H1 (cell line): ENCODE results near the gene SOHLH1. TPM values are rescaled to one million over a fixed set of nuclear protein-coding genes. Genes with fewer than 3 reads are reported as not detected.

Experiments
- BRCA1 ChIP-seq: IDR thresholded peaks from 2 replicates; pipeline ENCODE4 v1.6.1; 2012; ENCODE audit warnings: low read depth, low read length, improper control_type of control experiment
- GABPA ChIP-seq: IDR thresholded peaks from 2 replicates; pipeline ENCODE4 v1.6.1; 2011; ENCODE audit warnings: mild to moderate bottlenecking, low read length, moderate library complexity, borderline replicate concordance; ENCODE audit not compliant: insufficient read depth
- HDAC6 ChIP-seq: IDR thresholded peaks from one replicate; pipeline ENCODE4 v1.7.1; 2012; ENCODE audit warnings: low read depth, mild to moderate bottlenecking, inconsistent platforms, low read length, moderate library complexity
- SP4 ChIP-seq: IDR thresholded peaks from 2 replicates; pipeline ENCODE4 v1.6.1; 2012; ENCODE audit warnings: low read length, inconsistent platforms
- SUZ12 ChIP-seq: fragments of 200-600 bp; sonication (generic); IDR thresholded peaks from 2 replicates; pipeline ENCODE4 v1.6.1; 2012; ENCODE audit warnings: mild to moderate bottlenecking, inconsistent platforms, low read length, moderate library complexity, mixed read lengths
- TAF1 ChIP-seq: IDR thresholded peaks from 2 replicates; pipeline ENCODE4 v1.6.1; 2011; ENCODE audit warnings: mild to moderate bottlenecking, low read depth, low read length
- polyA plus RNA-seq, 7 experiments: library from polyadenylated mRNA; depleted of rRNA in 3 of 7; stranded (reverse) in 5 of 7; unstranded in 2 of 7; fragments of >200 nt in 5 of 7; fragments of 200-250 nt in 2 of 7; gene quantifications; 1 replicate in 5 of 7; 2 replicates in 1 of 7; 4 replicates in 1 of 7; pipeline versions ENCODE4 v1.2.1 to v1.2.3, GENCODE V29; 2011 to 2013; ENCODE audit warnings: missing spikeins in 2 of 7, mixed read lengths in 2 of 7
- total RNA-seq: library from RNA; stranded (reverse); fragmentation: NEBNext Ultra II Directional; extraction: Animal tissue kit (Norgen Biotek cat#: 25700); gene quantifications from 2 replicates; pipeline ENCODE4 v1.2.1, GENCODE V29; 2021
- TF ChIP-seq, protein P1 (sequence below): fragments of 300-600 bp; sonication (generic); IDR thresholded peaks from 2 replicates; pipeline ENCODE4 v1.7.1; 2012; ENCODE audit warnings: low read length, moderate library complexity, mild to moderate bottlenecking, inconsistent platforms; ENCODE audit not compliant: insufficient replicate concordance
- TF ChIP-seq, protein P2 (sequence below), 3 experiments: IDR thresholded peaks; 1 replicate in 2 of 3; 2 replicates in 1 of 3; pipeline versions ENCODE4 v1.5.1 to v1.6.1; 2011; ENCODE audit warnings: low read length in 3 of 3, mild to moderate bottlenecking in 3 of 3, inconsistent platforms in 2 of 3, low read depth in 1 of 3, moderate library complexity in 1 of 3; ENCODE audit not compliant: insufficient read depth in 1 of 3; ENCODE audit errors: control extremely low read depth in 1 of 3

Gene SOHLH1
- total and polyA plus RNA-seq, 2 of the 8 experiments (the other 6 are each of a cell fraction or from before 2014, with no cell fraction given), result 0.11 TPM; not detected in 1

DNA sequence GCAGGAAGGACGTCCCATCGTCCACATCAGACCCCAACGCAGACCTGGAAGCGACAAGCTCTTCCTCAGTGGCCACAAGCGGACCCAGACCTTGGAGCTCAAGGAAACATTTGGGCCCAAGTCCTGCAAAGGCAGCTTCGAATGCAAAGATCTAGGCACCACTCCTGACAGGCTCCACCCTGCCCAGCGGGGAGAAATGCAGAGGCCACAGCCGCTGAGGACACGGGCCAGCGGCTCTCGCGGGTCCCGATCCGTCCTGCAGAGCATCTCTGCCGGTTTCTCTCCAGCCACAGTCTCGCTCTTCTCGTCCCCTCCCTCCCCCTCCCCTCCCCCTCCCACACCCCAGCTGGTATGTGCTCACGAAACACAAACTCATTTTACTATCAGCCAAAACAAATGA, 4.9 kb downstream of the SOHLH1 start (continued):
- TF ChIP-seq, protein P1, sequence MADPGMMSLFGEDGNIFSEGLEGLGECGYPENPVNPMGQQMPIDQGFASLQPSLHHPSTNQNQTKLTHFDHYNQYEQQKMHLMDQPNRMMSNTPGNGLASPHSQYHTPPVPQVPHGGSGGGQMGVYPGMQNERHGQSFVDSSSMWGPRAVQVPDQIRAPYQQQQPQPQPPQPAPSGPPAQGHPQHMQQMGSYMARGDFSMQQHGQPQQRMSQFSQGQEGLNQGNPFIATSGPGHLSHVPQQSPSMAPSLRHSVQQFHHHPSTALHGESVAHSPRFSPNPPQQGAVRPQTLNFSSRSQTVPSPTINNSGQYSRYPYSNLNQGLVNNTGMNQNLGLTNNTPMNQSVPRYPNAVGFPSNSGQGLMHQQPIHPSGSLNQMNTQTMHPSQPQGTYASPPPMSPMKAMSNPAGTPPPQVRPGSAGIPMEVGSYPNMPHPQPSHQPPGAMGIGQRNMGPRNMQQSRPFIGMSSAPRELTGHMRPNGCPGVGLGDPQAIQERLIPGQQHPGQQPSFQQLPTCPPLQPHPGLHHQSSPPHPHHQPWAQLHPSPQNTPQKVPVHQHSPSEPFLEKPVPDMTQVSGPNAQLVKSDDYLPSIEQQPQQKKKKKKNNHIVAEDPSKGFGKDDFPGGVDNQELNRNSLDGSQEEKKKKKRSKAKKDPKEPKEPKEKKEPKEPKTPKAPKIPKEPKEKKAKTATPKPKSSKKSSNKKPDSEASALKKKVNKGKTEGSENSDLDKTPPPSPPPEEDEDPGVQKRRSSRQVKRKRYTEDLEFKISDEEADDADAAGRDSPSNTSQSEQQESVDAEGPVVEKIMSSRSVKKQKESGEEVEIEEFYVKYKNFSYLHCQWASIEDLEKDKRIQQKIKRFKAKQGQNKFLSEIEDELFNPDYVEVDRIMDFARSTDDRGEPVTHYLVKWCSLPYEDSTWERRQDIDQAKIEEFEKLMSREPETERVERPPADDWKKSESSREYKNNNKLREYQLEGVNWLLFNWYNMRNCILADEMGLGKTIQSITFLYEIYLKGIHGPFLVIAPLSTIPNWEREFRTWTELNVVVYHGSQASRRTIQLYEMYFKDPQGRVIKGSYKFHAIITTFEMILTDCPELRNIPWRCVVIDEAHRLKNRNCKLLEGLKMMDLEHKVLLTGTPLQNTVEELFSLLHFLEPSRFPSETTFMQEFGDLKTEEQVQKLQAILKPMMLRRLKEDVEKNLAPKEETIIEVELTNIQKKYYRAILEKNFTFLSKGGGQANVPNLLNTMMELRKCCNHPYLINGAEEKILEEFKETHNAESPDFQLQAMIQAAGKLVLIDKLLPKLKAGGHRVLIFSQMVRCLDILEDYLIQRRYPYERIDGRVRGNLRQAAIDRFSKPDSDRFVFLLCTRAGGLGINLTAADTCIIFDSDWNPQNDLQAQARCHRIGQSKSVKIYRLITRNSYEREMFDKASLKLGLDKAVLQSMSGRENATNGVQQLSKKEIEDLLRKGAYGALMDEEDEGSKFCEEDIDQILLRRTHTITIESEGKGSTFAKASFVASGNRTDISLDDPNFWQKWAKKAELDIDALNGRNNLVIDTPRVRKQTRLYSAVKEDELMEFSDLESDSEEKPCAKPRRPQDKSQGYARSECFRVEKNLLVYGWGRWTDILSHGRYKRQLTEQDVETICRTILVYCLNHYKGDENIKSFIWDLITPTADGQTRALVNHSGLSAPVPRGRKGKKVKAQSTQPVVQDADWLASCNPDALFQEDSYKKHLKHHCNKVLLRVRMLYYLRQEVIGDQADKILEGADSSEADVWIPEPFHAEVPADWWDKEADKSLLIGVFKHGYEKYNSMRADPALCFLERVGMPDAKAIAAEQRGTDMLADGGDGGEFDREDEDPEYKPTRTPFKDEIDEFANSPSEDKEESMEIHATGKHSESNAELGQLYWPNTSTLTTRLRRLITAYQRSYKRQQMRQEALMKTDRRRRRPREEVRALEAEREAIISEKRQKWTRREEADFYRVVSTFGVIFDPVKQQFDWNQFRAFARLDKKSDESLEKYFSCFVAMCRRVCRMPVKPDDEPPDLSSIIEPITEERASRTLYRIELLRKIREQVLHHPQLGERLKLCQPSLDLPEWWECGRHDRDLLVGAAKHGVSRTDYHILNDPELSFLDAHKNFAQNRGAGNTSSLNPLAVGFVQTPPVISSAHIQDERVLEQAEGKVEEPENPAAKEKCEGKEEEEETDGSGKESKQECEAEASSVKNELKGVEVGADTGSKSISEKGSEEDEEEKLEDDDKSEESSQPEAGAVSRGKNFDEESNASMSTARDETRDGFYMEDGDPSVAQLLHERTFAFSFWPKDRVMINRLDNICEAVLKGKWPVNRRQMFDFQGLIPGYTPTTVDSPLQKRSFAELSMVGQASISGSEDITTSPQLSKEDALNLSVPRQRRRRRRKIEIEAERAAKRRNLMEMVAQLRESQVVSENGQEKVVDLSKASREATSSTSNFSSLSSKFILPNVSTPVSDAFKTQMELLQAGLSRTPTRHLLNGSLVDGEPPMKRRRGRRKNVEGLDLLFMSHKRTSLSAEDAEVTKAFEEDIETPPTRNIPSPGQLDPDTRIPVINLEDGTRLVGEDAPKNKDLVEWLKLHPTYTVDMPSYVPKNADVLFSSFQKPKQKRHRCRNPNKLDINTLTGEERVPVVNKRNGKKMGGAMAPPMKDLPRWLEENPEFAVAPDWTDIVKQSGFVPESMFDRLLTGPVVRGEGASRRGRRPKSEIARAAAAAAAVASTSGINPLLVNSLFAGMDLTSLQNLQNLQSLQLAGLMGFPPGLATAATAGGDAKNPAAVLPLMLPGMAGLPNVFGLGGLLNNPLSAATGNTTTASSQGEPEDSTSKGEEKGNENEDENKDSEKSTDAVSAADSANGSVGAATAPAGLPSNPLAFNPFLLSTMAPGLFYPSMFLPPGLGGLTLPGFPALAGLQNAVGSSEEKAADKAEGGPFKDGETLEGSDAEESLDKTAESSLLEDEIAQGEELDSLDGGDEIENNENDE, result no peak
- TF ChIP-seq, protein P2, sequence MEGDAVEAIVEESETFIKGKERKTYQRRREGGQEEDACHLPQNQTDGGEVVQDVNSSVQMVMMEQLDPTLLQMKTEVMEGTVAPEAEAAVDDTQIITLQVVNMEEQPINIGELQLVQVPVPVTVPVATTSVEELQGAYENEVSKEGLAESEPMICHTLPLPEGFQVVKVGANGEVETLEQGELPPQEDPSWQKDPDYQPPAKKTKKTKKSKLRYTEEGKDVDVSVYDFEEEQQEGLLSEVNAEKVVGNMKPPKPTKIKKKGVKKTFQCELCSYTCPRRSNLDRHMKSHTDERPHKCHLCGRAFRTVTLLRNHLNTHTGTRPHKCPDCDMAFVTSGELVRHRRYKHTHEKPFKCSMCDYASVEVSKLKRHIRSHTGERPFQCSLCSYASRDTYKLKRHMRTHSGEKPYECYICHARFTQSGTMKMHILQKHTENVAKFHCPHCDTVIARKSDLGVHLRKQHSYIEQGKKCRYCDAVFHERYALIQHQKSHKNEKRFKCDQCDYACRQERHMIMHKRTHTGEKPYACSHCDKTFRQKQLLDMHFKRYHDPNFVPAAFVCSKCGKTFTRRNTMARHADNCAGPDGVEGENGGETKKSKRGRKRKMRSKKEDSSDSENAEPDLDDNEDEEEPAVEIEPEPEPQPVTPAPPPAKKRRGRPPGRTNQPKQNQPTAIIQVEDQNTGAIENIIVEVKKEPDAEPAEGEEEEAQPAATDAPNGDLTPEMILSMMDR (IDR thresholded peaks at IDR 0.05; ENCODE audit: control extremely low read depth in 1 of 3, insufficient read depth in 1 of 3, low read depth in 1 of 3, low read length in 3 of 3), result no peak
- TF ChIP-seq BRCA1 (no peak), GABPA (no peak), SP4 (no peak), TAF1 (no peak), HDAC6 (no peak), SUZ12 (no peak)
